ENCODE results near the gene CPLANE1.
A peak's percentile ranks its signal among the peaks of the same experiment; 100 is the strongest.
"Not testable (repeated sequence)": the region's sequence is repeated elsewhere in the genome, so short reads cannot be mapped to it uniquely, and the experiment has no call there.

Gene CPLANE1

DNA sequence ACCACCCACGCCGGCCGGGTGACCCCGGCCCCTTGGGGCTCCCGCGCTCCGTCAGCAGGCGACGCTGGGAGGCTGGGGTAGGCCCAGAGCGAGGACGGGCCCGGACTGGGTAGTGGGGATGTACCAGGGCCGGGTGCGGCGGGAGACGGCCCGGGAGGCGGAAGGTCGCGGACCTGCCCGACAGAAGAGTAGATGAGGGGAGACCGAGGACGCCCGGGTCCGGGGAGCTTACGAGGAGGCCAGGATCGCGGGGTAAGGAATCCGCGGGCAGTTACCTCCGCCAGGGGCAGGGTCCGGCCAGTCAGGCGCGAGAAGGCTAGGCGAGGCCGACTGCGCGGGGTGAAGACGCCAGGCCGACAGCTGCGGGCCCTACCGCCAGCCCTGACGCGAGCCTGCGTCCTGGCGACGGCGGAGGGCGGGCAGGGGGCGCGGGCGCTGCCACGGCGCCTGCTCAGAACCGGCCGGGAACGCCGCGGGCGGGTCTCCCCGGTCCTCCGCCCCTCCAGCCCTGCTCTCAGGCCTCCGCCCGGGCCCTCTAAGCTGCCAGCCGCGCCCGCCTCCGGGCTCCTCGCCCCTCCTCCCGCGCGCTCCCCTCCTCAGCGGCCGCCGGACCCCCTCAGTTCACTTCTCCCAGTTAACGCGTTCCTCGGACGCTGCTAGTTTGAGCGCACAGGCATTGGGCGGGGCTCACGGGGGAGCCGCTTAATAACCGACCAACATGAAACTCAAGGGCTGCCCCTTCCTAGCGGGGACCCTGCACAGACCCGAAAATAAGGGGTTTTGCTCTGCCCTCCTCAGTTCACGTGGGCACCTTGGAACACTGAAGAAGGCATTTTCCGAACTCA, at the start of gene CPLANE1:
Gene CPLANE1 (minus strand): TSS at position 407 of the 845 bp plus-strand sequence. CDS start 1,678 bp downstream, outside the sequence.
- H3K4me3 ChIP-seq (ENCODE audit: severe bottlenecking): peak within 1 kb of the TSS; percentile 66
- DNase-seq (ENCODE audit: low spot score) (peak; percentile 77), ATAC-seq (ENCODE audit: low read depth) (peak; percentile 86)
- H3K9me3 ChIP-seq (ENCODE audit: severe bottlenecking): no peaks in the 10 kb centered on the region
- TF ChIP-seq, protein P1, sequence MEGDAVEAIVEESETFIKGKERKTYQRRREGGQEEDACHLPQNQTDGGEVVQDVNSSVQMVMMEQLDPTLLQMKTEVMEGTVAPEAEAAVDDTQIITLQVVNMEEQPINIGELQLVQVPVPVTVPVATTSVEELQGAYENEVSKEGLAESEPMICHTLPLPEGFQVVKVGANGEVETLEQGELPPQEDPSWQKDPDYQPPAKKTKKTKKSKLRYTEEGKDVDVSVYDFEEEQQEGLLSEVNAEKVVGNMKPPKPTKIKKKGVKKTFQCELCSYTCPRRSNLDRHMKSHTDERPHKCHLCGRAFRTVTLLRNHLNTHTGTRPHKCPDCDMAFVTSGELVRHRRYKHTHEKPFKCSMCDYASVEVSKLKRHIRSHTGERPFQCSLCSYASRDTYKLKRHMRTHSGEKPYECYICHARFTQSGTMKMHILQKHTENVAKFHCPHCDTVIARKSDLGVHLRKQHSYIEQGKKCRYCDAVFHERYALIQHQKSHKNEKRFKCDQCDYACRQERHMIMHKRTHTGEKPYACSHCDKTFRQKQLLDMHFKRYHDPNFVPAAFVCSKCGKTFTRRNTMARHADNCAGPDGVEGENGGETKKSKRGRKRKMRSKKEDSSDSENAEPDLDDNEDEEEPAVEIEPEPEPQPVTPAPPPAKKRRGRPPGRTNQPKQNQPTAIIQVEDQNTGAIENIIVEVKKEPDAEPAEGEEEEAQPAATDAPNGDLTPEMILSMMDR (IDR thresholded peaks at IDR 0.05; ENCODE audit: poor library complexity, severe bottlenecking): peak; percentile 62
- no peaks in the 10 kb centered on the region for H3K27me3 ChIP-seq (ENCODE audit: insufficient read depth, poor library complexity, severe bottlenecking)
- H3K36me3 ChIP-seq (ENCODE audit: low read depth): peaks cover 7% of the 10 kb centered on the region
- peaks cover 11% of the 10 kb centered on the region for H3K4me1 ChIP-seq (ENCODE audit: insufficient read depth, poor library complexity, severe bottlenecking)
- peak within 1 kb of the TSS; percentile 59 for H3K27ac ChIP-seq (ENCODE audit: poor library complexity, severe bottlenecking)

DNA sequence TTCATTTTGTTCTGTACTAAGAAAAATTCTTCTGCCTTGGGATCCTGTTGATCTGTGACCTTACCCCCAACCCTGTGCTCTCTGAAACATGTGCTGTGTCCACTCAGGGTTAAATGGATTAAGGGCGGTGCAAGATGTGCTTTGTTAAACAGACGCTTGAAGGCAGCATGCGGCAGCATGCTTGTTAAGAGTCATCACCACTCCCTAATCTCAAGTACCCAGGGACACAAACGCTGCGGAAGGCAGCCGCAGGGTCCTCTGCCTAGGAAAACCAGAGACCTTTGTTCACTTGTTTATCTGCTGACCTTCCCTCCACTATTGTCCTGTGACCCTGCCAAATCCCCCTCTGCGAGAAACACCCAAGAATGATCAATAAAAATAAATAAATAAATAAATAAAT, 47.1 kb upstream of the CPLANE1 start:
- not testable (repeated sequence) for H3K4me1 ChIP-seq (ENCODE audit: insufficient read depth, poor library complexity, severe bottlenecking); DNase-seq (ENCODE audit: low spot score); H3K27ac ChIP-seq (ENCODE audit: poor library complexity, severe bottlenecking); H3K27me3 ChIP-seq (ENCODE audit: insufficient read depth, poor library complexity, severe bottlenecking); ATAC-seq (ENCODE audit: low read depth); H3K4me3 ChIP-seq (ENCODE audit: severe bottlenecking); H3K9me3 ChIP-seq (ENCODE audit: severe bottlenecking)
- H3K36me3 ChIP-seq (ENCODE audit: low read depth): peaks cover 87% of the 10 kb centered on the region

DNA sequence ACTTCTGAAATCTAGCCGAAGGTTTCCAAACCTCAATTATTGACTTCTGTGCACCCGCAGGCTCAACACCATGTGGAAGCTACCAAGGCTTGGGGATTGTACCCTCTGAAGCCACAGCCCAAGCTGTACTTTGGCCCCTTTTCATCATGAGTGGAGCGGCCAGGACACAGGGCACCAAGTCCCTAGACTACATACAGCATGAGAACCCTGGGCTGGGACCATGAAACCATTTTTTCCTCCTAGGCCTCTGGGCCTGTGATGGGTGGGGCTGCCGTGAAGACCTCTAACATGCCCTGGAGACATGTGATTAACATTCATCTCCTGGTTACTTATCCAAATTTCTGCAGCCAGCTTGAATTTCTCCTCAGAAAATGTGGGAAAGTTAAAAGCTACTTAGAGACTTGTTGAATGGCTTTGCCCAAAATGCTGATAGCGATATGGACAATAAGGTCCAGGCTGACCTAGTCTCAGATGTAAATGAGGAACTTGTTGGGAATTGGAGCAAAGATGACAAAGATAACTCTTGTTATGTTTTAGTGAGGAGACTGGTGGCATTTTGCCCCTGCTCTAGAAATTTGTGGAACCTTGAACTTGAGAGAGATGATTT, 34.1 kb upstream of the CPLANE1 start:
- Histone ChIP-seq H3K27ac (ENCODE audit: poor library complexity, severe bottlenecking) (no peak overlapping the region), H3K4me1 (ENCODE audit: insufficient read depth, poor library complexity, severe bottlenecking) (no peaks in the 10 kb centered on the region), H3K9me3 (ENCODE audit: severe bottlenecking) (peaks cover 21% of the 10 kb centered on the region), H3K4me3 (ENCODE audit: severe bottlenecking) (no peak overlapping the region), H3K27me3 (ENCODE audit: insufficient read depth, poor library complexity, severe bottlenecking) (no peaks in the 10 kb centered on the region), H3K36me3 (ENCODE audit: low read depth) (no peaks in the 10 kb centered on the region)
- DNase-seq (ENCODE audit: low spot score) (no peak), ATAC-seq (ENCODE audit: low read depth) (no peak)
- TF ChIP-seq, protein P1 (IDR thresholded peaks at IDR 0.05; ENCODE audit: poor library complexity, severe bottlenecking): no peak

DNA sequence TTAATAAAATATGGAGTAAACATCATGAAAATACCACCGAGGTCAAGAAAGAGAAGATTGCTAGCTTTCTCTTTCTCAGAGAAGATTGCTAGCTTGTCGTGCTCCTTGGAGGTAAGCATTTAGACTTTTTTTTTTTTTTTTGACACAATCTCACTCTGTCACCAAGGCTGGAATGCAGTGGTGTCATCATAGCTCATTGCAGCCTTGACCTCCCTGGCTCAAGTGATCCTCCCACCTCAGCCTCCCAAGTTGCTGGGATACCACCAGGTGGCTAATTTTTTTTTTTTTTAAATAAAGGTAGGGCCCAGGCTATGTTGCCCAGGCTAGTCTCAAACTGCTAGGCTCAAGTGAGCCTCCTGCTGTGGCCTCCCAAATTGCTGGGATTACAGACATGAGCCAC, 26.3 kb upstream of the CPLANE1 start:
- Histone ChIP-seq H3K27ac (ENCODE audit: poor library complexity, severe bottlenecking) (no peak overlapping the region), H3K27me3 (ENCODE audit: insufficient read depth, poor library complexity, severe bottlenecking) (no peaks in the 10 kb centered on the region), H3K36me3 (ENCODE audit: low read depth) (no peaks in the 10 kb centered on the region), H3K4me1 (ENCODE audit: insufficient read depth, poor library complexity, severe bottlenecking) (peaks cover 20% of the 10 kb centered on the region), H3K4me3 (ENCODE audit: severe bottlenecking) (no peak overlapping the region), H3K9me3 (ENCODE audit: severe bottlenecking) (peaks cover 7% of the 10 kb centered on the region)
- DNase-seq (ENCODE audit: low spot score): no peak
- TF ChIP-seq, protein P1 (IDR thresholded peaks at IDR 0.05; ENCODE audit: poor library complexity, severe bottlenecking): no peak
- no peak for ATAC-seq (ENCODE audit: low read depth)

DNA sequence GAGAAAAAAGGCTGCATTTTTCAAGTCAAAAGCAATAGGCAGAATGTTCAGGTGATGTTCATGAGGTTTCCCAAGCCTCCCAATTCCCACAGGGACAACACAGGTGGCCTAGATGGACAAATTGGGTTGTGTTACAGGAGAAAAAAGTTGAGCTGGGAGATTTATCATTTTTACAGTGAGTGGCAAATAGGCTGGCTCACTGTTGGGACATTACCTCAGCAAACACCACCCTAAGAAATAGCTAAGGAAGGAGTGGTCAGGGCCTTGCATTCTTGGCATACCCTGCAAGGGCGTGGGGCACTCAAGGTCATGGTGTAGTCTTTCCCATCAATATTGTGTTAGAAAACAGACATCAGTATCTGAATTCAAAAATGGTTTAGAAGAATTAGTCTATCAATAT, 23.3 kb upstream of the CPLANE1 start:
- Histone ChIP-seq H3K4me1 (ENCODE audit: insufficient read depth, poor library complexity, severe bottlenecking) (peaks cover 20% of the 10 kb centered on the region), H3K4me3 (ENCODE audit: severe bottlenecking) (no peak overlapping the region), H3K9me3 (ENCODE audit: severe bottlenecking) (no peaks in the 10 kb centered on the region), H3K27me3 (ENCODE audit: insufficient read depth, poor library complexity, severe bottlenecking) (no peaks in the 10 kb centered on the region), H3K27ac (ENCODE audit: poor library complexity, severe bottlenecking) (peak overlapping the region; percentile 79), H3K36me3 (ENCODE audit: low read depth) (no peaks in the 10 kb centered on the region)
- TF ChIP-seq, protein P1 (IDR thresholded peaks at IDR 0.05; ENCODE audit: poor library complexity, severe bottlenecking): no peak
- ATAC-seq (ENCODE audit: low read depth): peak; percentile 100
- peak; percentile 91 for DNase-seq (ENCODE audit: low spot score)

DNA sequence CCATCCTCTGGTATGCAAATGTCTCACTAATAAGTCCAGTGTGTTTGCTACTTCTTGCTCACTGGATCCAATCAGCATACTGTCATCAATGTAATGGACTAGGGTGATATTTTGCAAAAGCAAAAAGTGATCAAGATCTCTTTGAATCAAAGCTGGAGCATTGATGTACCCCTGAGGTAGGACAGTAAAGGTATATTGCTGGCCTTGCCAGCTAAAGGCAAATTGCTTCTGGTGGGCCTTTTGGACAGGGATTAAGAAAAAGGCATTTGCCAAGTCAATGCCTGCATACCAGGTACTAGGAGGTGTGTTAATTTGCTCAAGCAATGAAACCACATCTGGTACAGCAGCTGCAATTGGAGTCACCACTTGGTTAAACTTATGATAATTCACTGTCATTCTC, 18.9 kb upstream of the CPLANE1 start:
- H3K9me3 ChIP-seq (ENCODE audit: severe bottlenecking); ATAC-seq (ENCODE audit: low read depth); H3K27ac ChIP-seq (ENCODE audit: poor library complexity, severe bottlenecking); H3K4me3 ChIP-seq (ENCODE audit: severe bottlenecking); H3K36me3 ChIP-seq (ENCODE audit: low read depth); DNase-seq (ENCODE audit: low spot score); H3K27me3 ChIP-seq (ENCODE audit: insufficient read depth, poor library complexity, severe bottlenecking): not testable (repeated sequence)
- H3K4me1 ChIP-seq (ENCODE audit: insufficient read depth, poor library complexity, severe bottlenecking): peaks cover 14% of the 10 kb centered on the region

All from RWPE2 (cell line).